Transverse colon (tissue), 3 donors: ENCODE data around the gene GPBP1.

Source experiments
- CTCF ChIP-seq, 5 experiments: fragments of 200-600 bp in 3 of 5; fragments of 450-650 bp in 2 of 5; sonication (generic) in 3 of 5; IDR thresholded peaks; 1 replicate in 2 of 5; 2 replicates in 3 of 5; pipeline ENCODE4 v1.5.1; 2016 to 2017; ENCODE audit warnings: antibody characterized with exemption in 5 of 5, inconsistent platforms in 3 of 5, mild to moderate bottlenecking in 2 of 5, moderate library complexity in 1 of 5
- POLR2A ChIP-seq: fragments of 450-650 bp; IDR thresholded peaks from one replicate; pipeline ENCODE4 v1.6.1; 2016; ENCODE audit warnings: antibody characterized with exemption, mild to moderate bottlenecking, moderate library complexity

- no peak for TF ChIP-seq POLR2A
- no peak for TF ChIP-seq CTCF (IDR thresholded peaks at IDR 0.05)
Measured at GRCh38 chr5:57207681-57208080, 33.8 kb downstream of the GPBP1 start.
